H1 (cell line): ENCODE measurements around the gene KIF26B. TPM values are rescaled to one million over a fixed set of nuclear protein-coding genes. Genes with fewer than 3 reads are reported as not detected.

Experiments
- CTCF ChIA-PET: fragments of 300-600 bp; sonication (Branson Sonifier 250); formaldehyde crosslinking; loops from one replicate; lab custom pipeline; 2021; ENCODE audit not compliant: partially characterized antibody; lab: Charles Lee
- POLR2A ChIA-PET: fragments of 300-600 bp; sonication (Branson Sonifier 250); formaldehyde crosslinking; loops from one replicate; lab custom pipeline; 2021; ENCODE audit warnings: inconsistent platforms; ENCODE audit not compliant: partially characterized antibody; lab: Charles Lee
- DNase-seq, 2 experiments: peaks; one replicate each; pipeline versions ENCODE4 v3.0.0 to v3.0.0-alpha.2; 2010 to 2022; ENCODE audit warnings: low spot score in 2 of 2, low read depth in 1 of 2, mixed read lengths in 1 of 2
- FAIRE-seq: peaks from 2 replicates; lab custom pipeline; 2011; peaks lifted over from hg19 to GRCh38; lab: Jason Lieb, UNC
- H2AFZ ChIP-seq: 2 replicates; pipeline ENCODE4 v1.8.1; 2012; ENCODE audit warnings: low read length, inconsistent platforms
- H2AK5ac ChIP-seq: 2 replicates; pipeline ENCODE4 v1.6.1; 2013; ENCODE audit warnings: low read depth, low read length
- H2BK120ac ChIP-seq: replicated peaks from 2 replicates; pipeline ENCODE3; 2013; ENCODE audit warnings: low read depth, low read length, inconsistent platforms
- H2BK12ac ChIP-seq: 2 replicates; pipeline ENCODE4 v1.6.1; 2013; ENCODE audit warnings: low read depth, low read length
- H2BK15ac ChIP-seq: 2 replicates; pipeline ENCODE4 v1.6.1; 2013; ENCODE audit warnings: low read length
- H2BK20ac ChIP-seq: 2 replicates; pipeline ENCODE4 v1.6.1; 2013; ENCODE audit warnings: low read length
- H2BK5ac ChIP-seq: 2 replicates; pipeline ENCODE4 v1.6.1; 2013; ENCODE audit warnings: low read depth, low read length
- H3K14ac ChIP-seq: 2 replicates; pipeline ENCODE4 v1.6.1; 2013; ENCODE audit warnings: inconsistent platforms; ENCODE audit not compliant: insufficient read length
- H3K18ac ChIP-seq: 2 replicates; pipeline ENCODE4 v1.6.1; 2013; ENCODE audit warnings: low read length; ENCODE audit errors: extremely low read depth
- H3K23ac ChIP-seq: 2 replicates; pipeline ENCODE4 v1.6.1; 2013; ENCODE audit warnings: inconsistent platforms; ENCODE audit not compliant: insufficient read length
- H3K23me2 ChIP-seq: 2 replicates; pipeline ENCODE4 v1.6.1; 2013; ENCODE audit warnings: low read depth, low read length
- H3K27ac ChIP-seq: 2 replicates; pipeline ENCODE4 v1.6.1; 2011; ENCODE audit warnings: low read depth, low read length, inconsistent platforms
- H3K27me3 ChIP-seq, 4 experiments: replicated peaks in 1 of 4; 1 replicate in 1 of 4; 2 replicates in 3 of 4; pipeline versions ENCODE4 v1.6.1 to v1.8.1; 2011 to 2013; ENCODE audit warnings: low read length in 3 of 4, mild to moderate bottlenecking in 3 of 4, inconsistent platforms in 2 of 4, mixed read lengths in 2 of 4, moderate library complexity in 1 of 4; ENCODE audit not compliant: control insufficient read depth in 3 of 4, insufficient read depth in 3 of 4; ENCODE audit errors: extremely low read depth in 1 of 4
- H3K36me3 ChIP-seq, 4 experiments: 2 replicates each; pipeline versions ENCODE4 v1.6.1 to v1.8.1; 2011 to 2013; ENCODE audit warnings: mild to moderate bottlenecking in 4 of 4, low read length in 3 of 4, moderate library complexity in 2 of 4, control low read depth in 1 of 4, inconsistent platforms in 1 of 4; ENCODE audit not compliant: insufficient read depth in 4 of 4, control insufficient read depth in 2 of 4
- H3K4ac ChIP-seq: replicated peaks from 2 replicates; pipeline ENCODE3; 2013; ENCODE audit warnings: low read length, low read depth, mixed read lengths, inconsistent platforms; ENCODE audit not compliant: insufficient read length
- H3K4me1 ChIP-seq, 4 experiments: replicated peaks in 1 of 4; 1 replicate in 1 of 4; 2 replicates in 3 of 4; pipeline versions ENCODE4 v1.6.1 to v1.8.1; 2011 to 2013; ENCODE audit warnings: low read length in 3 of 4, inconsistent platforms in 2 of 4, mixed read lengths in 1 of 4; ENCODE audit not compliant: insufficient read depth in 4 of 4, control insufficient read depth in 3 of 4
- H3K4me2 ChIP-seq, 2 experiments: 2 replicates each; pipeline versions ENCODE4 v1.6.1 to v1.8.1; 2011 to 2013; ENCODE audit warnings: low read depth in 2 of 2, low read length in 2 of 2, control low read depth in 1 of 2, inconsistent platforms in 1 of 2, mild to moderate bottlenecking in 1 of 2; ENCODE audit not compliant: insufficient read depth in 1 of 2
- H3K4me3 ChIP-seq, 4 experiments: fragments of 200-600, 300-600 bp in 1 of 4; sonication (generic), shearing (Covaris generic), sonication (Bioruptor Twin) in 1 of 4; 2 replicates each; pipeline versions ENCODE4 v1.5.1 to v1.8.1; 2011 to 2016; ENCODE audit warnings: low read length in 4 of 4, low read depth in 3 of 4, control low read depth in 2 of 4, inconsistent platforms in 2 of 4, mild to moderate bottlenecking in 2 of 4, mixed read lengths in 1 of 4, moderate library complexity in 1 of 4; ENCODE audit not compliant: insufficient read depth in 2 of 4; ENCODE audit errors: extremely low read depth in 1 of 4
- H3K56ac ChIP-seq: replicated peaks from 2 replicates; pipeline ENCODE3; 2013; ENCODE audit warnings: low read depth, mild to moderate bottlenecking, mixed read lengths, low read length, inconsistent platforms; ENCODE audit not compliant: insufficient read length
- H3K79me1 ChIP-seq: 2 replicates; pipeline ENCODE4 v1.6.1; 2013; ENCODE audit warnings: low read depth, low read length, control low read depth
- H3K79me2 ChIP-seq, 2 experiments: 2 replicates each; pipeline versions ENCODE4 v1.6.1 to v1.8.1; 2012 to 2013; ENCODE audit warnings: low read length in 2 of 2, mild to moderate bottlenecking in 2 of 2, inconsistent platforms in 1 of 2; ENCODE audit not compliant: insufficient read depth in 2 of 2, control insufficient read depth in 1 of 2
- H3K9ac ChIP-seq, 4 experiments: replicated peaks in 1 of 4; 1 replicate in 1 of 4; 2 replicates in 3 of 4; pipeline versions ENCODE4 v1.6.1 to v1.8.1; 2011 to 2013; ENCODE audit warnings: low read depth in 3 of 4, low read length in 3 of 4, control low read depth in 2 of 4, mild to moderate bottlenecking in 2 of 4, moderate library complexity in 2 of 4, inconsistent platforms in 1 of 4; ENCODE audit errors: extremely low read depth in 1 of 4
- H3K9me3 ChIP-seq, 2 experiments: 2 replicates each; pipeline versions ENCODE4 v1.6.1 to v1.8.1; 2012 to 2013; ENCODE audit warnings: mild to moderate bottlenecking in 2 of 2, moderate library complexity in 2 of 2, control low read depth in 1 of 2, inconsistent platforms in 1 of 2, low read depth in 1 of 2, low read length in 1 of 2, mixed read lengths in 1 of 2; ENCODE audit not compliant: insufficient read depth in 2 of 2
- H4K20me1 ChIP-seq, 2 experiments: replicated peaks in 1 of 2; 2 replicates each; pipeline versions ENCODE3 to v1.8.1; 2011 to 2013; ENCODE audit warnings: inconsistent platforms in 2 of 2, low read length in 2 of 2, mild to moderate bottlenecking in 1 of 2; ENCODE audit not compliant: insufficient read depth in 2 of 2, control insufficient read depth in 1 of 2
- H4K5ac ChIP-seq: 2 replicates; pipeline ENCODE4 v1.6.1; 2013; ENCODE audit warnings: low read length, low read depth, mixed read lengths, inconsistent platforms; ENCODE audit not compliant: insufficient read length
- H4K8ac ChIP-seq: 2 replicates; pipeline ENCODE4 v1.8.0; 2013; ENCODE audit warnings: mild to moderate bottlenecking, moderate library complexity, low read length, inconsistent platforms; ENCODE audit not compliant: insufficient read depth; ENCODE audit errors: extremely low read depth
- H4K91ac ChIP-seq: replicated peaks from 2 replicates; pipeline ENCODE3; 2013; ENCODE audit warnings: low read length, mixed read lengths, inconsistent platforms; ENCODE audit not compliant: insufficient read length
- CEBPB ChIP-seq: IDR thresholded peaks from 2 replicates; pipeline ENCODE4 v1.6.1; 2012; ENCODE audit warnings: low read depth, low read length
- CTBP2 ChIP-seq: IDR thresholded peaks from 2 replicates; pipeline ENCODE4 v1.7.0; 2011; ENCODE audit warnings: borderline replicate concordance, mild to moderate bottlenecking, moderate library complexity, mixed read lengths, low read length; ENCODE audit not compliant: insufficient read depth, insufficient read length
- WGBS, 2 experiments: shearing (Covaris generic) in 1 of 2; methylation state at CpG; one replicate each; pipeline versions ENCODE4 v1.1.6 to v1.1.7; 2013 to 2015; ENCODE audit warnings: low lambda C conversion rate in 2 of 2, mixed read lengths in 2 of 2, inconsistent platforms in 1 of 2, low coverage in 1 of 2, missing lambda C conversion rate in 1 of 2; ENCODE audit not compliant: insufficient replicate concordance in 2 of 2, insufficient coverage in 1 of 2, insufficient read length in 1 of 2; ENCODE audit errors: extremely low coverage in 1 of 2, missing lambda C conversion rate in 1 of 2; 5-methylcytosine and 5-hydroxymethylcytosine counted together
- polyA plus RNA-seq, 7 experiments: library from polyadenylated mRNA; depleted of rRNA in 3 of 7; stranded (reverse) in 5 of 7; unstranded in 2 of 7; fragments of >200 nt in 5 of 7; fragments of 200-250 nt in 2 of 7; gene quantifications; 1 replicate in 5 of 7; 2 replicates in 1 of 7; 4 replicates in 1 of 7; pipeline versions ENCODE4 v1.2.1 to v1.2.3, GENCODE V29; 2011 to 2013; ENCODE audit warnings: missing spikeins in 2 of 7, mixed read lengths in 2 of 7
- total RNA-seq: library from RNA; stranded (reverse); fragmentation: NEBNext Ultra II Directional; extraction: Animal tissue kit (Norgen Biotek cat#: 25700); gene quantifications from 2 replicates; pipeline ENCODE4 v1.2.1, GENCODE V29; 2021

The KIF26B gene
- total and polyA plus RNA-seq, 2 of the 8 experiments (the other 6 are each of a cell fraction or from before 2014, with no cell fraction given) = 0.06 to 0.28 TPM

DNA sequence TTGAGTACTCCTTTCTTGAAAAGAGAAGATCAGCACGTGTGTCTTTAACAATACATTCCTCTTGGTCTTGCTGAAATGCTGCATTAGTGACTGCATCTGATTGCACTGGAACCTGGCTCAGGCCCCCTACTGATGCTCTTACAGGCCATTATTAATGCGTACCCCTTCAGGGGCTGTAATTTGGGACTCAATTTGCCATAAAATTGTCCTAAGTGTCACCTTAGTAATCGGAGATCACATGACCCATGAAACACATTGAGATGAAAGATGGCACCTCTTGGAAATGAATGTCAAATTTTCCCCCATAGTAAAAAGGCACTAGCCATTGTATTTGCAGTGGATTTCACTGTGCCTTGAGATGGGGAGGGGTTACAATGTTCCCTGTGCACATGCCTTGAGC, 563.3 kb downstream of the KIF26B start:
- DNase-seq = no peak
- H3K14ac ChIP-seq = no peak overlapping the region

More for the DNA sequence above, 563.3 kb downstream of the KIF26B start:
- Histone ChIP-seq H4K5ac (no peak overlapping the region), H3K23ac (no peak overlapping the region), H4K8ac (no peak overlapping the region), H3K27me3 (no peaks in the 10 kb centered on the region), H3K9ac (no peak overlapping the region), H2AFZ (no peak overlapping the region), H4K91ac (no peak overlapping the region), H3K9me3 (no peaks in the 10 kb centered on the region), H4K20me1 (no peaks in the 10 kb centered on the region), H3K4me1 (no peaks in the 10 kb centered on the region), H3K27ac (no peak overlapping the region), H2BK120ac (no peak overlapping the region), H3K56ac (no peak overlapping the region), H3K18ac (no peak overlapping the region), H3K79me2 (no peaks in the 10 kb centered on the region), H3K4me2 (no peak overlapping the region), H3K4ac (no peak overlapping the region), H3K36me3 (no peaks in the 10 kb centered on the region), H2BK15ac (no peak overlapping the region), H2BK12ac (no peak overlapping the region), H2AK5ac (no peak overlapping the region), H3K23me2 (no peaks in the 10 kb centered on the region), H3K79me1 (no peaks in the 10 kb centered on the region; the same call in 1 of the 2 replicates), H2BK20ac (no peak overlapping the region), H3K4me3 (no peak overlapping the region), H2BK5ac (no peak overlapping the region)
- FAIRE-seq = no peak
- CTCF ChIA-PET = no interaction called here
- TF ChIP-seq CEBPB (no peak), CTBP2 (no peak)
- POLR2A ChIA-PET = no interaction called here
- WGBS, 2 experiments = 84% methylated on average over 3 of the region's 3 CpGs; no CpG with 5 or more reads in 1 of the 2 experiments
